SK-N-DZ (cell line): ENCODE results near the gene CHST8.
A peak's percentile ranks its signal among the peaks of the same experiment; 100 is the strongest.
"Not testable (repeated sequence)": the region's sequence is repeated elsewhere in the genome, so short reads cannot be mapped to it uniquely, and the experiment has no call there.

Experiments used
- DNase-seq: peaks from one replicate; pipeline ENCODE4 v3.0.0-alpha.2; 2015; ENCODE audit warnings: low spot score

The CHST8 gene

GRCh38 chr19:33689138-33689746, 67.5 kb downstream of the CHST8 start:
- no peak for DNase-seq

- peak; percentile 53 for DNase-seq
Observed at GRCh38 chr19:33689868-33690267, 68.1 kb downstream of the CHST8 start.

GRCh38 chr19:33690378-33691029, 68.8 kb downstream of the CHST8 start:
- DNase-seq: no peak

- DNase-seq: no peak
Observed at GRCh38 chr19:33691030-33691427, 69.3 kb downstream of the CHST8 start.

GRCh38 chr19:33691736-33692135, 70.0 kb downstream of the CHST8 start:
- DNase-seq: no peak

- peak; percentile 76 for DNase-seq
Observed at GRCh38 chr19:33693678-33694077, 71.9 kb downstream of the CHST8 start.

- DNase-seq: not testable (repeated sequence)
Observed at GRCh38 chr19:33695547-33695946, 73.8 kb downstream of the CHST8 start.

- DNase-seq: no peak
Observed at GRCh38 chr19:33697766-33698165, 76.0 kb downstream of the CHST8 start.

GRCh38 chr19:33698576-33699435, 77.1 kb downstream of the CHST8 start:
- DNase-seq: no peak

- DNase-seq: no peak
Observed at GRCh38 chr19:33699754-33700407, 78.1 kb downstream of the CHST8 start.

GRCh38 chr19:33700408-33701013, 78.8 kb downstream of the CHST8 start:
- DNase-seq: no peak

GRCh38 chr19:33701565-33701964, 79.8 kb downstream of the CHST8 start:
- no peak for DNase-seq

GRCh38 chr19:33702606-33703437, 81.1 kb downstream of the CHST8 start:
- DNase-seq: no peak

GRCh38 chr19:33703438-33703750, 81.6 kb downstream of the CHST8 start:
- no peak for DNase-seq

GRCh38 chr19:33703821-33704220, 82.1 kb downstream of the CHST8 start:
- no peak for DNase-seq

- no peak for DNase-seq
Observed at GRCh38 chr19:33704271-33704670, 82.5 kb downstream of the CHST8 start.

- no peak for DNase-seq
Observed at GRCh38 chr19:33705090-33705847, 83.5 kb downstream of the CHST8 start.

- DNase-seq: no peak
Observed at GRCh38 chr19:33705860-33706259, 84.1 kb downstream of the CHST8 start.

GRCh38 chr19:33706631-33707030, 84.9 kb downstream of the CHST8 start:
- DNase-seq: no peak

- DNase-seq: no peak
Observed at GRCh38 chr19:33712268-33712667, 90.5 kb downstream of the CHST8 start.
